ENCODE data around the gene FUT6.
"Not testable (repeated sequence)": the region's sequence is repeated elsewhere in the genome, so short reads cannot be mapped to it uniquely, and the experiment has no call there.

FUT6 gene

GRCh38 chr19:5782945-5783919 is 56.3 kb downstream of the FUT6 start:
- DNase-seq: no peak

GRCh38 chr19:5782322-5782721 is 57.2 kb downstream of the FUT6 start:
- DNase-seq: no peak

- DNase-seq: not testable (repeated sequence)
These were observed 58.6 kb downstream of the FUT6 start for GRCh38 chr19:5780916-5781315.

Data from inflammatory macrophage treated with lipopolysaccharide for 4 hours (primary cell).